Measurements from ENCODE around the gene OR5K4. TPM values are rescaled to one million over a fixed set of nuclear protein-coding genes. Genes with fewer than 3 reads are reported as not detected.

Gene OR5K4
- total RNA-seq, 1 donor from 2014 or later = not detected

GRCh38 chr3:98371853-98372252 lies 18.2 kb downstream of the OR5K4 start:
- no peaks in the 10 kb centered on the region for H3K79me2 ChIP-seq (ENCODE audit: insufficient read depth, low read length)
- no peaks in the 10 kb centered on the region for H3K27me3 ChIP-seq (ENCODE audit: insufficient read depth, low read length)
- no peaks in the 10 kb centered on the region for H3K4me1 ChIP-seq (ENCODE audit: insufficient read depth, low read length)
- Mint-ChIP-seq H3K4me1 (ENCODE audit: low read depth, unreplicated experiment) (no peaks in the 10 kb centered on the region), H3K27ac (ENCODE audit: unreplicated experiment) (no peak overlapping the region), H3K9me3 (ENCODE audit: unreplicated experiment) (no peaks in the 10 kb centered on the region), H3K36me3 (ENCODE audit: low read depth, unreplicated experiment) (no peaks in the 10 kb centered on the region), H3K27me3 (ENCODE audit: low read depth, unreplicated experiment) (no peaks in the 10 kb centered on the region), H3K4me3 (ENCODE audit: unreplicated experiment) (no peak overlapping the region)
- no peak for TF ChIP-seq EZH2 (IDR thresholded peaks at IDR 0.05; ENCODE audit: insufficient read depth, low read length)
- TF ChIP-seq CTCF (IDR thresholded peaks at IDR 0.05; ENCODE audit: insufficient read depth, low read depth, low read length) = no peak
- FAIRE-seq = no peak
- no peak overlapping the region for H3K9ac ChIP-seq (ENCODE audit: low read length)
- no peak for DNase-seq (ENCODE audit: low read depth)
- no peak overlapping the region for H3K27ac ChIP-seq (ENCODE audit: low read depth, low read length)
- no peaks in the 10 kb centered on the region for H4K20me1 ChIP-seq (ENCODE audit: insufficient read depth, low read length)
- H3K36me3 ChIP-seq (ENCODE audit: insufficient read depth, low read length) = no peaks in the 10 kb centered on the region
- no peaks in the 10 kb centered on the region for H3K9me3 ChIP-seq (ENCODE audit: insufficient read depth, low read depth, low read length)
- H3K4me2 ChIP-seq (ENCODE audit: low read length) = no peak overlapping the region
- no peak overlapping the region for H3K4me3 ChIP-seq (ENCODE audit: insufficient read depth, low read depth, low read length)
- no peak overlapping the region for H2AFZ ChIP-seq (ENCODE audit: low read depth, low read length)

- TF ChIP-seq CTCF (IDR thresholded peaks at IDR 0.05; ENCODE audit: insufficient read depth, low read depth, low read length) (no peak), EZH2 (IDR thresholded peaks at IDR 0.05; ENCODE audit: insufficient read depth, low read length) (no peak)
- H3K27me3 Mint-ChIP-seq (ENCODE audit: low read depth, unreplicated experiment) = no peaks in the 10 kb centered on the region
- Histone ChIP-seq H3K4me3 (ENCODE audit: insufficient read depth, low read depth, low read length) (no peak overlapping the region), H4K20me1 (ENCODE audit: insufficient read depth, low read length) (no peaks in the 10 kb centered on the region), H3K36me3 (ENCODE audit: insufficient read depth, low read length) (no peaks in the 10 kb centered on the region), H3K27ac (ENCODE audit: low read depth, low read length) (no peak overlapping the region), H3K4me2 (ENCODE audit: low read length) (no peak overlapping the region), H3K79me2 (ENCODE audit: insufficient read depth, low read length) (no peaks in the 10 kb centered on the region), H3K9ac (ENCODE audit: low read length) (no peak overlapping the region), H3K9me3 (ENCODE audit: insufficient read depth, low read depth, low read length) (no peaks in the 10 kb centered on the region), H3K4me1 (ENCODE audit: insufficient read depth, low read length) (no peaks in the 10 kb centered on the region), H3K27me3 (ENCODE audit: insufficient read depth, low read length) (no peaks in the 10 kb centered on the region), H2AFZ (ENCODE audit: low read depth, low read length) (no peak overlapping the region)
- no peak for FAIRE-seq
- DNase-seq (ENCODE audit: low read depth) = no peak
- no peaks in the 10 kb centered on the region for H3K4me1 Mint-ChIP-seq (ENCODE audit: low read depth, unreplicated experiment)
- H3K36me3 Mint-ChIP-seq (ENCODE audit: low read depth, unreplicated experiment) = no peaks in the 10 kb centered on the region
- no peaks in the 10 kb centered on the region for H3K9me3 Mint-ChIP-seq (ENCODE audit: unreplicated experiment)
- no peak overlapping the region for H3K4me3 Mint-ChIP-seq (ENCODE audit: unreplicated experiment)
- no peak overlapping the region for H3K27ac Mint-ChIP-seq (ENCODE audit: unreplicated experiment)
These were observed 18.8 kb downstream of the OR5K4 start for GRCh38 chr3:98372445-98372844.

GRCh38 chr3:98376631-98377030 lies 23.0 kb downstream of the OR5K4 start:
- no peaks in the 10 kb centered on the region for H3K27me3 Mint-ChIP-seq (ENCODE audit: low read depth, unreplicated experiment)
- no peaks in the 10 kb centered on the region for H4K20me1 ChIP-seq (ENCODE audit: insufficient read depth, low read length)
- H3K27me3 ChIP-seq (ENCODE audit: insufficient read depth, low read length) = no peaks in the 10 kb centered on the region
- no peaks in the 10 kb centered on the region for H3K9me3 ChIP-seq (ENCODE audit: insufficient read depth, low read depth, low read length)
- H3K4me1 ChIP-seq (ENCODE audit: insufficient read depth, low read length) = no peaks in the 10 kb centered on the region
- no peak overlapping the region for H3K4me3 ChIP-seq (ENCODE audit: insufficient read depth, low read depth, low read length)
- DNase-seq (ENCODE audit: low read depth) (no peak), FAIRE-seq (no peak)
- H3K4me3 Mint-ChIP-seq (ENCODE audit: unreplicated experiment) = no peak overlapping the region
- TF ChIP-seq CTCF (IDR thresholded peaks at IDR 0.05; ENCODE audit: insufficient read depth, low read depth, low read length) = no peak
- no peak overlapping the region for H3K27ac Mint-ChIP-seq (ENCODE audit: unreplicated experiment)
- H2AFZ ChIP-seq (ENCODE audit: low read depth, low read length) = no peak overlapping the region
- no peaks in the 10 kb centered on the region for H3K9me3 Mint-ChIP-seq (ENCODE audit: unreplicated experiment)
- no peak overlapping the region for H3K27ac ChIP-seq (ENCODE audit: low read depth, low read length)
- H3K9ac ChIP-seq (ENCODE audit: low read length) = no peak overlapping the region
- no peaks in the 10 kb centered on the region for H3K36me3 ChIP-seq (ENCODE audit: insufficient read depth, low read length)
- no peaks in the 10 kb centered on the region for H3K36me3 Mint-ChIP-seq (ENCODE audit: low read depth, unreplicated experiment)
- no peaks in the 10 kb centered on the region for H3K4me1 Mint-ChIP-seq (ENCODE audit: low read depth, unreplicated experiment)
- H3K4me2 ChIP-seq (ENCODE audit: low read length) = no peak overlapping the region
- no peaks in the 10 kb centered on the region for H3K79me2 ChIP-seq (ENCODE audit: insufficient read depth, low read length)
